ENCODE measurements around the gene CTNNB1. TPM values are rescaled to one million over a fixed set of nuclear protein-coding genes. Genes with fewer than 3 reads are reported as not detected.

Gene CTNNB1
- total and polyA plus RNA-seq, 2 of the 13 experiments (the other 11 are each of a cell fraction or from before 2014, with no cell fraction given) = 398 to 489 TPM

DNA sequence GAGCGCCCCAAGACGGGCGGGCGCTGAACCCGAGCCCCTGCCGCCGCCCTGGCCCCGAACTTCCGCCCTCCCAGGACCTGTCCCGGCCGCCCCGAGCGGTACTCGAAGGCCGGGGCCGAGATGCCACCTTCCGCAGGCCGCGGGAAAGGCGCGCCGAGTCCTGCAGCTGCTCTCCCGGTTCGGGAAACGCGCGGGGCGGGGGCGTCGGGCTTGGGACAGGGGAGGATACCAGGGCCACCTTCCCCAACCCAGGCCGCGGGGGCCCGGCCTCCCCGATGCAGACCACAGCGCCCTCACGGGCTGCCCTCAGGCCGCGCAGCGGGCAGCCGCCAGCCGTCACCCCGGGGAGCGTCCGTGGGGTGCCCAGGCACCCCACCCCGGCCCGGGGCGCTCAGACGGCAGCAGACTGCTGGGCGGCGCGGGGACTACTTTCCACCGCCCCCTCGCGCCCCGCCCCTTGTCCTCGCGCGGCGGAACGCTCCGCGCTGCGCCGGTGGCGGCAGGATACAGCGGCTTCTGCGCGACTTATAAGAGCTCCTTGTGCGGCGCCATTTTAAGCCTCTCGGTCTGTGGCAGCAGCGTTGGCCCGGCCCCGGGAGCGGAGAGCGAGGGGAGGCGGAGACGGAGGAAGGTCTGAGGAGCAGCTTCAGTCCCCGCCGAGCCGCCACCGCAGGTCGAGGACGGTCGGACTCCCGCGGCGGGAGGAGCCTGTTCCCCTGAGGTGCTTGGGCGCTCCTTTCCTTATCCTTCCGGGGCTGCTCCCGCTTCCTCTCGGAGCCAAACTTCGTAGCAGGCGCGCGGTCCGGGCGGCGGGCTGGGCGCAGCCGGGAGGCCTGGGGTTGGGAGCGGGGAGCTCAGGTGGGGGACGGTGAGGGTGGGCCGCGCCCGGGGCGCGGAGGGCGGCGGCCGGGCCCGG is at the start of gene CTNNB1 (continued):
- TF ChIP-seq, protein P1, sequence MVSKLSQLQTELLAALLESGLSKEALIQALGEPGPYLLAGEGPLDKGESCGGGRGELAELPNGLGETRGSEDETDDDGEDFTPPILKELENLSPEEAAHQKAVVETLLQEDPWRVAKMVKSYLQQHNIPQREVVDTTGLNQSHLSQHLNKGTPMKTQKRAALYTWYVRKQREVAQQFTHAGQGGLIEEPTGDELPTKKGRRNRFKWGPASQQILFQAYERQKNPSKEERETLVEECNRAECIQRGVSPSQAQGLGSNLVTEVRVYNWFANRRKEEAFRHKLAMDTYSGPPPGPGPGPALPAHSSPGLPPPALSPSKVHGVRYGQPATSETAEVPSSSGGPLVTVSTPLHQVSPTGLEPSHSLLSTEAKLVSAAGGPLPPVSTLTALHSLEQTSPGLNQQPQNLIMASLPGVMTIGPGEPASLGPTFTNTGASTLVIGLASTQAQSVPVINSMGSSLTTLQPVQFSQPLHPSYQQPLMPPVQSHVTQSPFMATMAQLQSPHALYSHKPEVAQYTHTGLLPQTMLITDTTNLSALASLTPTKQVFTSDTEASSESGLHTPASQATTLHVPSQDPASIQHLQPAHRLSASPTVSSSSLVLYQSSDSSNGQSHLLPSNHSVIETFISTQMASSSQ (IDR thresholded peaks at IDR 0.05; ENCODE audit: low read depth) = peak; percentile 34; the same call in 1 of the 2 replicates
- TF ChIP-seq, protein P1 (CRISPR knock-in tag; IDR thresholded peaks at IDR 0.05; ENCODE audit: borderline replicate concordance) = peak; percentile 89
- TF ChIP-seq CREM (IDR thresholded peaks at IDR 0.05) (no peak), CREM (CRISPR knock-in tag; IDR thresholded peaks at IDR 0.05) (no peak), SOX6 (IDR thresholded peaks at IDR 0.05) (no peak), SOX6 (CRISPR knock-in tag; IDR thresholded peaks at IDR 0.05) (peak; percentile 83), POLR2A (IDR thresholded peaks at IDR 0.05; ENCODE audit: insufficient read depth in 1 of 2, low read depth in 2 of 2, low read length in 2 of 2) (peak; percentile 93 to 96), ZNF737 (CRISPR knock-in tag; IDR thresholded peaks at IDR 0.05; ENCODE audit: borderline replicate concordance) (no peak; the same call in 1 of the 2 replicates), DR1 (CRISPR knock-in tag; IDR thresholded peaks at IDR 0.05) (peak; percentile 95), NFRKB (IDR thresholded peaks at IDR 0.05) (peak; percentile 86), FOXA1 (IDR thresholded peaks at IDR 0.05) (no peak), FOXA1 (CRISPR knock-in tag; IDR thresholded peaks at IDR 0.05) (peak; percentile 48; the same call in 1 of the 2 replicates), CBX1 (IDR thresholded peaks at IDR 0.05; ENCODE audit: low read depth) (peak; percentile 90), ARNTL (CRISPR knock-in tag; IDR thresholded peaks at IDR 0.05) (peak; percentile 78; the same call in 1 of the 2 replicates), ZNF75D (CRISPR knock-in tag; IDR thresholded peaks at IDR 0.05; ENCODE audit: borderline replicate concordance) (peak; percentile 47; the same call in 1 of the 2 replicates), HOXA3 (CRISPR knock-in tag; IDR thresholded peaks at IDR 0.05) (peak; percentile 98), MIXL1 (CRISPR knock-in tag; IDR thresholded peaks at IDR 0.05) (peak; percentile 90)
- TF ChIP-seq, protein P2, sequence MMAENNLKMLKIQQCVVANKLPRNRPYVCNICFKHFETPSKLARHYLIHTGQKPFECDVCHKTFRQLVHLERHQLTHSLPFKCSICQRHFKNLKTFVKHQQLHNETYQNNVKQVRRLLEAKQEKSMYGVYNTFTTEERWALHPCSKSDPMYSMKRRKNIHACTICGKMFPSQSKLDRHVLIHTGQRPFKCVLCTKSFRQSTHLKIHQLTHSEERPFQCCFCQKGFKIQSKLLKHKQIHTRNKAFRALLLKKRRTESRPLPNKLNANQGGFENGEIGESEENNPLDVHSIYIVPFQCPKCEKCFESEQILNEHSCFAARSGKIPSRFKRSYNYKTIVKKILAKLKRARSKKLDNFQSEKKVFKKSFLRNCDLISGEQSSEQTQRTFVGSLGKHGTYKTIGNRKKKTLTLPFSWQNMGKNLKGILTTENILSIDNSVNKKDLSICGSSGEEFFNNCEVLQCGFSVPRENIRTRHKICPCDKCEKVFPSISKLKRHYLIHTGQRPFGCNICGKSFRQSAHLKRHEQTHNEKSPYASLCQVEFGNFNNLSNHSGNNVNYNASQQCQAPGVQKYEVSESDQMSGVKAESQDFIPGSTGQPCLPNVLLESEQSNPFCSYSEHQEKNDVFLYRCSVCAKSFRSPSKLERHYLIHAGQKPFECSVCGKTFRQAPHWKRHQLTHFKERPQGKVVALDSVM (CRISPR knock-in tag; IDR thresholded peaks at IDR 0.05) = peak; percentile 55; the same call in 1 of the 2 replicates
- TF ChIP-seq, protein P3, sequence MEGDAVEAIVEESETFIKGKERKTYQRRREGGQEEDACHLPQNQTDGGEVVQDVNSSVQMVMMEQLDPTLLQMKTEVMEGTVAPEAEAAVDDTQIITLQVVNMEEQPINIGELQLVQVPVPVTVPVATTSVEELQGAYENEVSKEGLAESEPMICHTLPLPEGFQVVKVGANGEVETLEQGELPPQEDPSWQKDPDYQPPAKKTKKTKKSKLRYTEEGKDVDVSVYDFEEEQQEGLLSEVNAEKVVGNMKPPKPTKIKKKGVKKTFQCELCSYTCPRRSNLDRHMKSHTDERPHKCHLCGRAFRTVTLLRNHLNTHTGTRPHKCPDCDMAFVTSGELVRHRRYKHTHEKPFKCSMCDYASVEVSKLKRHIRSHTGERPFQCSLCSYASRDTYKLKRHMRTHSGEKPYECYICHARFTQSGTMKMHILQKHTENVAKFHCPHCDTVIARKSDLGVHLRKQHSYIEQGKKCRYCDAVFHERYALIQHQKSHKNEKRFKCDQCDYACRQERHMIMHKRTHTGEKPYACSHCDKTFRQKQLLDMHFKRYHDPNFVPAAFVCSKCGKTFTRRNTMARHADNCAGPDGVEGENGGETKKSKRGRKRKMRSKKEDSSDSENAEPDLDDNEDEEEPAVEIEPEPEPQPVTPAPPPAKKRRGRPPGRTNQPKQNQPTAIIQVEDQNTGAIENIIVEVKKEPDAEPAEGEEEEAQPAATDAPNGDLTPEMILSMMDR (CRISPR knock-in tag; IDR thresholded peaks at IDR 0.05) = no peak
- TF ChIP-seq, protein P4, sequence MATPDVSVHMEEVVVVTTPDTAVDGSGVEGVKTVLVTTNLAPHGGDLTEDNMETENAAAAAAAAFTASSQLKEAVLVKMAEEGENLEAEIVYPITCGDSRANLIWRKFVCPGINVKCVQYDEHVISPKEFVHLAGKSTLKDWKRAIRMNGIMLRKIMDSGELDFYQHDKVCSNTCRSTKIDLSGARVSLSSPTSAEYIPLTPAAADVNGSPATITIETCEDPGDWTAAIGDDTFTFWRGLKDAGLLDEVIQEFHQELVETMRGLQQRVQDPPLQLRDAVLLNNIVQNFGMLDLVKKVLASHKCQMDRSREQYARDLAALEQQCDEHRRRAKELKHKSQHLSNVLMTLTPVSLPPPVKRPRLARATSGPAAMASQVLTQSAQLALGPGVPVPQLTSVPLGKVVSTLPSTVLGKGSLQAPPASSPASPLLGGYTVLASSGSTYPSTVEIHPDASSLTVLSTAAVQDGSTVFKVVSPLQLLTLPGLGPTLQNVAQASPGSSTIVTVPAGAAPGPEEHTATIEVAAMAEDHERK (CRISPR knock-in tag; IDR thresholded peaks at IDR 0.05; ENCODE audit: low read depth) = peak; percentile 72
- TF ChIP-seq, protein P5, sequence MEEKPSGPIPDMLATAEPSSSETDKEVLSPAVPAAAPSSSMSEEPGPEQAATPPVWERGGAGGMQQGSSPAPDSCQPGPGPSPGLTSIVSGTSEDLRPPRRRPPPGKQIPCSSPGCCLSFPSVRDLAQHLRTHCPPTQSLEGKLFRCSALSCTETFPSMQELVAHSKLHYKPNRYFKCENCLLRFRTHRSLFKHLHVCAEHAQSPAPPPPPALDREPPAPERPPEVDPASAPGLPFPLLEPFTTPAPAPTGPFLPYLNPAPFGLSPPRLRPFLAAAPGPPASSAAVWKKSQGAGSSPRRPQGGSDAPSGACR (CRISPR knock-in tag; IDR thresholded peaks at IDR 0.05) = peak; percentile 95

All from HepG2 (cell line).